ENCODE data around the gene COX6B1. TPM values are rescaled to one million over a fixed set of nuclear protein-coding genes. Genes with fewer than 3 reads are reported as not detected.
A peak's percentile ranks its signal among the peaks of the same experiment; 100 is the strongest.
"Not testable (repeated sequence)": the region's sequence is repeated elsewhere in the genome, so short reads cannot be mapped to it uniquely, and the experiment has no call there.

The COX6B1 gene
- total and polyA plus RNA-seq, 3 experiments from 2014 or later, result 433 to 753 (median 452) TPM

DNA sequence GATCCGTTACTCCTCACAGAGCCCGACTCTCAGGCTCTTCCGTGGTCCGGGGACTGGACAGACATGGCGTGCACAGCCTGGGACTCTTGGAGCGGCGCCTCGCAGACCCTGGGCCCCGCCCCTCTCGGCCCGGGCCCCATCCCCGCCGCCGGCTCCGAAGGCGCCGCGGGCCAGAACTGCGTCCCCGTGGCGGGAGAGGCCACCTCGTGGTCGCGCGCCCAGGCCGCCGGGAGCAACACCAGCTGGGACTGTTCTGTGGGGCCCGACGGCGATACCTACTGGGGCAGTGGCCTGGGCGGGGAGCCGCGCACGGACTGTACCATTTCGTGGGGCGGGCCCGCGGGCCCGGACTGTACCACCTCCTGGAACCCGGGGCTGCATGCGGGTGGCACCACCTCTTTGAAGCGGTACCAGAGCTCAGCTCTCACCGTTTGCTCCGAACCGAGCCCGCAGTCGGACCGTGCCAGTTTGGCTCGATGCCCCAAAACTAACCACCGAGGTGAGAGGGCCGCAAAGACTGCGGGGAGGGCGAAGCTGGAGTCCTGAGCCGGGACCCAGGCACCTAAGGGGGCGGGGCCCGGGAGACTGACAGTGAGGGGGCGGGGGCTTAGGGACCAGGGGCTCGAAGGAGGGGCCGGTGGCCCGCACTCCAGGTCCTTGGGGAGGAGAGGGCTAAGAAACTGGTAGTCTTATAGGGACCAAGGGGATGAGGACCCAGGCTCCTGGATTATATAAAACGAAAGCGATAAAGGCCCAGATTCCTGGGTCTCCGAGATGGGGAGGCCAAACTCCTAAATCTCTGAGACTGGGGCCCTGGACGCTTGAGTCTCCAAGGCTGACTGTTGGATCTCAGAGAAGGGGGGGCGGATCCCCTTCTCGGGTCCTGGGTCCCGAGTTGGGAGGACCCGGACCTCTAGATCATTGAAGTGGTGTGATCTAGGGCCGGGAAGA is 4.6 kb upstream of the COX6B1 start:
- peak; percentile 74 to 84 (median 77) for DNase-seq
- no peaks in the 10 kb centered on the region for H3K9me3 Mint-ChIP-seq
- Histone ChIP-seq H3K36me3 (ENCODE audit: insufficient read depth, low read length) (no peaks in the 10 kb centered on the region), H3K4me3 (ENCODE audit: low read length) (peak overlapping the region; percentile 87), H3K4me1 (ENCODE audit: insufficient read depth, low read length) (peaks cover 38% of the 10 kb centered on the region), H3K27ac (ENCODE audit: low read depth, low read length) (peak overlapping the region; percentile 77), H3K9me3 (ENCODE audit: low read length) (no peaks in the 10 kb centered on the region), H3K27me3 (ENCODE audit: insufficient read depth, low read length, poor library complexity, severe bottlenecking) (no peaks in the 10 kb centered on the region)
- peak overlapping the region; percentile 78 to 96 (median 92) for H3K27ac Mint-ChIP-seq
- ChIA-PET CTCF (interaction anchor here (0.9 kb wide), 1 partner anchor 104 kb away, joined by 3 read pairs; no protein-coding TSS in a partner anchor), POLR2A (interaction anchor here (0.7 to 1.3 kb wide), 3 partner anchors 31 to 375 kb away, joined by 3 read pairs; partner anchors contain the start of genes HAUS5 and USF2)
- peaks cover 36 to 43% (median 36%) of the 10 kb centered on the region in 3 donors for H3K4me1 Mint-ChIP-seq
- H3K4me3 Mint-ChIP-seq, result peak overlapping the region; percentile 79 to 93 (median 90)
- no peaks in the 10 kb centered on the region for H3K27me3 Mint-ChIP-seq
- H3K36me3 Mint-ChIP-seq, result peaks cover 0 to 7% (median 0%) of the 10 kb centered on the region in 3 donors

DNA sequence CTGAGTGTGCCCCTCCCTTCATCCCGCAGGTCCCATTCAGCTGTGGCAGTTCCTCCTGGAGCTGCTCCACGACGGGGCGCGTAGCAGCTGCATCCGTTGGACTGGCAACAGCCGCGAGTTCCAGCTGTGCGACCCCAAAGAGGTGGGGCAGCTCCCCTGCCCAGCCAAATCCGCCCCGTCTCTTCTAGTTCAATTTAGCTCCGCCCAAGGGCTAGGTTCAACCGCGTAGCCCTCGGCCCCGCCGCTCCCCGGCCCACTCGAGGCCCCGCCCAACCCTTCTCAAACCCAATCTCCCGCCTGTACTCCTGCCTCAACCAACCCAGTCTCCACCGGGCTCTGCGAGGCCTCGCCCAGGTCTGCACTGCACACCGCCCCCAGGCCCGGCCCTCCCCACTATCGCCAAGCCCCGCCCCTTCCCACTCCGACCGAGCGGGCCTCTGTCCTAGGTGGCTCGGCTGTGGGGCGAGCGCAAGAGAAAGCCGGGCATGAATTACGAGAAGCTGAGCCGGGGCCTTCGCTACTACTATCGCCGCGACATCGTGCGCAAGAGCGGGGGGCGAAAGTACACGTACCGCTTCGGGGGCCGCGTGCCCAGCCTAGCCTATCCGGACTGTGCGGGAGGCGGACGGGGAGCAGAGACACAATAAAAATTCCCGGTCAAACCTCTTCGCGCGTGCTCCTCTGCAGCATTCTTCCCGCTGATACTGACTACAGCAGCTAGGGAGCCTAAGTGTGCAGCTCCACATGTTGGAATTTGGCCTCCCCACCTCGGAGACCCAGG is 3.7 kb upstream of the COX6B1 start:
- CTCF ChIA-PET, result interaction anchor here (0.9 to 1.2 kb wide), 2 partner anchors 95 to 103 kb away, joined by 3 to 4 read pairs; no protein-coding TSS in a partner anchor
- no peaks in the 10 kb centered on the region for H3K27me3 Mint-ChIP-seq
- peaks cover 0 to 14% (median 0%) of the 10 kb centered on the region in 3 donors for H3K36me3 Mint-ChIP-seq
- peak overlapping the region; percentile 78 to 96 (median 92) for H3K27ac Mint-ChIP-seq
- peak; percentile 88 to 96 (median 95) for DNase-seq
- Histone ChIP-seq H3K4me1 (ENCODE audit: insufficient read depth, low read length) (peaks cover 47% of the 10 kb centered on the region), H3K27me3 (ENCODE audit: insufficient read depth, low read length, poor library complexity, severe bottlenecking) (no peaks in the 10 kb centered on the region), H3K9me3 (ENCODE audit: low read length) (no peaks in the 10 kb centered on the region), H3K36me3 (ENCODE audit: insufficient read depth, low read length) (no peaks in the 10 kb centered on the region), H3K4me3 (ENCODE audit: low read length) (peak overlapping the region; percentile 87), H3K27ac (ENCODE audit: low read depth, low read length) (peak overlapping the region; percentile 77)
- POLR2A ChIA-PET, result interaction anchor here (0.7 to 1.3 kb wide), 3 partner anchors 32 to 376 kb away, joined by 3 read pairs; partner anchors contain the start of genes HAUS5 and USF2
- peak overlapping the region; percentile 79 to 93 (median 90) for H3K4me3 Mint-ChIP-seq
- no peaks in the 10 kb centered on the region for H3K9me3 Mint-ChIP-seq
- peaks cover 43 to 50% (median 44%) of the 10 kb centered on the region in 3 donors for H3K4me1 Mint-ChIP-seq

DNA sequence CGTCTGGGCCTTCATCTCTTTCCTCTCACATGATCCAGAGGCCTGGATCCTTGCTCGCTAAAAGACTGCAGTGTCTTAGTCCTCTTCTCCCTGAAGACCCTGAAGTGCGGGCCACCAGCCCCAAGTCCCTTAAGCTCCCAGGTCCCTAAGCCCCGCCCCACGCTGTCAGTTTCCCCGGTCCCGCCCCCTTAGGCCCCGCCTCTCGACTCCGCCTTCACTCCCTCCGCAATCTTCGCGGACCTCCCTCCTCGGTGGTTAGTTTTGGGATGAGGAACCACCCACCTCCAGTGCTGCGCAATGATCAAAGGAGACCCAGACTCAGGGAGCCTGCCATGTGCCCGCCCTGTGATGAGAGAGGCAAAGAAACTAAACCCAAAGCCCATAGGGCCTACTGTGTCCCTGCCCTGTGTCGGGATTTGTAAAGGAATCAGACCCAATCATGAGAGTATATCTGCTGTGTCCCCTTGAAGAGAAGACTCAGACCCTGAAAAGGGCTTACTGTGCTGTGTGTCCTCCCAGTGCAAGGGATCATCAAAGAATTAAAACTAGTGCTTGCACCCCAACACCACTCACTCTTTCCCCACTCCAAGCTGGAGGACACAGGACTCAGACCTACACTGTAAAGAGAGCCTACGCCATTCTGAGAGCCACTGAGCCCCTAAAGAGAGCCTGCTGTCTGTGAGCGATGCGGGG is 3.0 kb upstream of the COX6B1 start:
- peak overlapping the region; percentile 57 for H3K27ac ChIP-seq (ENCODE audit: low read depth, low read length)

DNA sequence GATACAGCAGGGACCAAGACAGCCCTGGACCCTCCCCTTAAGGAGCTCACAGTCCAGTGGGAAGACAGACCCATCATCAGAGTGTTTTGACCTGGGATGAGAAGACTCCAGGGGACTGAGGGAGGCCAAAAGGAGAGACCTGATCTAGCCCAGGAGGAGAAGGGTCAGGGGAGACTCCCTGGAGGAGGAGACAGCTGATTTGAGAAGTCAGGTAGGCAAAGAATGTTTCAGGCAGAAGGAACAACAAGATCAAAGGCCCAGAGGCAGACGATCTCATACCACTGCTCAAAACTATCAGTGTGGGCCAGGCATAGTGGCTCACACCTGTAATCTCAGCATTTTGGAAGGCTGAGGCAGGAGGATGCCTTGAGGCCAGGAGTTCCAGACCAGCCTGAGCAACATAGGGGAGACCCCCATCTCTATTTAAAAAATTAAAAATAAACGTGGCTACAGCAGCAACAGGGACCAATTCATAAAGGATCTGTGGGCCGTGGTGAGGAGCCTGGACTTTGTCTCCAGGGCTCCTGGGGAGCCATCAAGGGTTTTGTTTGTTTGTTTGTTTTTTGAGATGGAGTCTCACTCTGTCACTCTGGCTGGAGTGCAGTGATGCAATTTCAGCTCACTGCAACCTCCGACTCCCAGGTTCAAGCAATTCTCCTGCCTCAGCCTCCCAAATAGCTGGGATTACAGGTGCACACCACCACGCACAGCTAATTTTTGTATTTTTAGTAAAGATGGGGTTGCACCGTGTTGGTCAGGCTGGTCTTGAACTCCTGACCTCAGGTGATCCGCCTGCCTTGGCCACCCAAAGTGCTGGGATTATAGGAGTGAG is 2.2 kb upstream of the COX6B1 start:
- ChIA-PET CTCF (no interaction called here), POLR2A (no interaction called here)
- H3K9me3 ChIP-seq (ENCODE audit: low read length), result no peaks in the 10 kb centered on the region
- H3K4me3 Mint-ChIP-seq, result peak overlapping the region in 6 of 7 donors; percentile 45 to 91 (median 84)
- H3K27ac Mint-ChIP-seq, result peak overlapping the region in 6 of 8 donors; percentile 8 to 94 (median 83)
- no peak for DNase-seq
- H3K36me3 ChIP-seq (ENCODE audit: insufficient read depth, low read length), result no peaks in the 10 kb centered on the region
- no peaks in the 10 kb centered on the region for H3K9me3 Mint-ChIP-seq
- H3K4me1 Mint-ChIP-seq, result peaks cover 46 to 63% (median 52%) of the 10 kb centered on the region in 3 donors
- H3K27ac ChIP-seq (ENCODE audit: low read depth, low read length), result no peak overlapping the region
- peaks cover 0 to 22% (median under 1%) of the 10 kb centered on the region in 3 donors for H3K36me3 Mint-ChIP-seq
- H3K27me3 Mint-ChIP-seq, result no peaks in the 10 kb centered on the region
- no peak overlapping the region for H3K4me3 ChIP-seq (ENCODE audit: low read length)
- peaks cover 51% of the 10 kb centered on the region for H3K4me1 ChIP-seq (ENCODE audit: insufficient read depth, low read length)
- H3K27me3 ChIP-seq (ENCODE audit: insufficient read depth, low read length, poor library complexity, severe bottlenecking), result no peaks in the 10 kb centered on the region

More for the DNA sequence above, 3.0 kb upstream of the COX6B1 start:
- peaks cover 44 to 55% (median 44%) of the 10 kb centered on the region in 3 donors for H3K4me1 Mint-ChIP-seq
- no peaks in the 10 kb centered on the region for H3K27me3 Mint-ChIP-seq
- peak overlapping the region; percentile 79 to 93 (median 90) for H3K4me3 Mint-ChIP-seq
- Histone ChIP-seq H3K9me3 (ENCODE audit: low read length) (no peaks in the 10 kb centered on the region), H3K36me3 (ENCODE audit: insufficient read depth, low read length) (no peaks in the 10 kb centered on the region), H3K27me3 (ENCODE audit: insufficient read depth, low read length, poor library complexity, severe bottlenecking) (no peaks in the 10 kb centered on the region), H3K4me3 (ENCODE audit: low read length) (peak overlapping the region; percentile 87), H3K4me1 (ENCODE audit: insufficient read depth, low read length) (peaks cover 47% of the 10 kb centered on the region)
- peak overlapping the region; percentile 78 to 96 (median 94) for H3K27ac Mint-ChIP-seq
- DNase-seq, result peak; percentile 39 to 74 (median 64)
- ChIA-PET POLR2A (no interaction called here), CTCF (interaction anchor here (1.2 kb wide), 1 partner anchor 96 kb away, joined by 4 read pairs; no protein-coding TSS in a partner anchor)
- peaks cover 0 to 15% (median 0%) of the 10 kb centered on the region in 3 donors for H3K36me3 Mint-ChIP-seq
- H3K9me3 Mint-ChIP-seq, result no peaks in the 10 kb centered on the region

DNA sequence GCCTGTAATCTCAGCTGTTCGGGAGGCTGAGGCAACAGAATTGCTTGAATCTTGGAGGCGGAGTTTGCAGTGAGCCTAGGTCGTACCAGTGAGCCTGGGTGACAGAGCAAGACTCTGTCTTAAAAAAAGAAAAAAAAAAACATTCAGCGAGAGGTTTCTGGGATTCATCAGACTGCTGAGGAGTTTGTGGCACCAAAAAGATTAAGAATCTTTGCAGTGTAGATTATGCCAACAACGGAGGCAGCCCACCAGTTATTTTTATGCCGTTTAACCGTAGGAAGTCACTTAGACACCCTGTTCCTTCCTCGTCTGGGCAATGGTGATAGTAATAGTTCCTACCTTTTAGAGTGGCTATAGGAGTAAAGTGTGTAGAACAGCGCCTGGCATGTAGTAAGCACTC is 2.5 kb downstream of the COX6B1 start:
- Mint-ChIP-seq H3K27ac (peak overlapping the region in 1 of 8 donors; percentile 74), H3K36me3 (peaks cover 0 to 51% (median 6%) of the 10 kb centered on the region in 3 donors), H3K4me1 (peaks cover 37 to 57% (median 42%) of the 10 kb centered on the region in 3 donors), H3K9me3 (no peaks in the 10 kb centered on the region), H3K27me3 (no peaks in the 10 kb centered on the region), H3K4me3 (peak overlapping the region in 5 of 7 donors; percentile 0 to 58 (median 48))
- Histone ChIP-seq H3K27ac (ENCODE audit: low read depth, low read length) (no peak overlapping the region), H3K9me3 (ENCODE audit: low read length) (no peaks in the 10 kb centered on the region), H3K36me3 (ENCODE audit: insufficient read depth, low read length) (peaks cover 16% of the 10 kb centered on the region), H3K27me3 (ENCODE audit: insufficient read depth, low read length, poor library complexity, severe bottlenecking) (no peaks in the 10 kb centered on the region), H3K4me3 (ENCODE audit: low read length) (no peak overlapping the region), H3K4me1 (ENCODE audit: insufficient read depth, low read length) (peaks cover 24% of the 10 kb centered on the region)
- DNase-seq, result no peak
- CTCF ChIA-PET, result no interaction called here
- POLR2A ChIA-PET, result no interaction called here

DNA sequence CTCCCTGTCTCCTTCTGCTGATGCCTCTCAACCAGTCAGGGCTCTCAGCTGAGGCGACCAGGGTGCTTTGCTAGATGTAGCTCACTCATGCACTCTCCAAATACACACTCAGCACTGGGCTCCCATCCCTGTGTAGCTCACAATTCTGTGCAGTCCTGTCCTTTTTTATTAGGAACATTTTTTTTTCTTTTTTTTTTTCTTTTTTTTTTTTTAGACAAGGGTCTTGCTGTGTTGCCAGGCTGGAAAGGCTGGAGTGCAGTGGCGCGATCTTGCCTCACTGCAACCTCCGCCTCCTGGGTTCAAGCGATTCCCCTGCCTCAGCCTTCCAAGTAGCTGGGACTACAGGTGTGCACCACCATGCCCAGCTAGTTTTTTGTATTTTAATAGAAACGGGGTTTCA is 6.7 kb downstream of the COX6B1 start:
- H3K27ac Mint-ChIP-seq; H3K27me3 Mint-ChIP-seq; POLR2A ChIA-PET; H3K9me3 Mint-ChIP-seq; H3K4me3 ChIP-seq (ENCODE audit: low read length); H3K4me1 ChIP-seq (ENCODE audit: insufficient read depth, low read length); H3K27me3 ChIP-seq (ENCODE audit: insufficient read depth, low read length, poor library complexity, severe bottlenecking); H3K27ac ChIP-seq (ENCODE audit: low read depth, low read length); DNase-seq; H3K9me3 ChIP-seq (ENCODE audit: low read length); H3K4me3 Mint-ChIP-seq: not testable (repeated sequence)
- H3K36me3 Mint-ChIP-seq, result peaks cover 0 to 76% (median 17%) of the 10 kb centered on the region in 3 donors
- H3K36me3 ChIP-seq (ENCODE audit: insufficient read depth, low read length), result peaks cover 32% of the 10 kb centered on the region
- CTCF ChIA-PET, result interaction anchor here (1.5 kb wide), 1 partner anchor 40 kb away, joined by 3 read pairs; no protein-coding TSS in a partner anchor
- peaks cover 16 to 41% (median 30%) of the 10 kb centered on the region in 3 donors for H3K4me1 Mint-ChIP-seq

All from CD8-positive, alpha-beta memory T cell (primary cell).